Endothelial cell (in vitro differentiated cells): Measurements from ENCODE around the gene OTOP2. TPM values are rescaled to one million over a fixed set of nuclear protein-coding genes. Genes with fewer than 3 reads are reported as not detected.

ENCODE experiments used
- DNase-seq: peaks from one replicate; pipeline ENCODE4 v3.0.0; 2021; ENCODE audit warnings: low spot score
- H3K27ac Mint-ChIP-seq: one replicate; pipeline ENCODE4 v1.8.0; 2021; ENCODE audit warnings: mixed read lengths, inconsistent platforms; ENCODE audit not compliant: unreplicated experiment
- H3K27me3 Mint-ChIP-seq: one replicate; pipeline ENCODE4 v1.8.0; 2021; ENCODE audit warnings: mild to moderate bottlenecking, moderate library complexity, mixed read lengths, inconsistent platforms; ENCODE audit not compliant: unreplicated experiment
- H3K36me3 Mint-ChIP-seq: one replicate; pipeline ENCODE4 v1.8.0; 2021; ENCODE audit warnings: mild to moderate bottlenecking, low read depth, mixed read lengths, inconsistent platforms; ENCODE audit not compliant: unreplicated experiment
- H3K4me1 Mint-ChIP-seq: one replicate; pipeline ENCODE4 v1.8.0; 2021; ENCODE audit warnings: mild to moderate bottlenecking, mixed read lengths, inconsistent platforms; ENCODE audit not compliant: unreplicated experiment
- H3K4me3 Mint-ChIP-seq: one replicate; pipeline ENCODE4 v1.8.0; 2021; ENCODE audit warnings: mild to moderate bottlenecking, mixed read lengths, inconsistent platforms; ENCODE audit not compliant: unreplicated experiment
- H3K9me3 Mint-ChIP-seq: one replicate; pipeline ENCODE4 v1.8.0; 2021; ENCODE audit warnings: mixed read lengths, inconsistent platforms; ENCODE audit not compliant: unreplicated experiment
- total RNA-seq: library from RNA; stranded (reverse); fragmentation: NEBNext Ultra II Directional; extraction: Animal tissue kit (Norgen Biotek cat#: 25700); gene quantifications from one replicate; pipeline ENCODE4 v1.2.1, GENCODE V29; 2021; ENCODE audit not compliant: unreplicated experiment
- TF ChIP-seq, protein P1 (sequence below): fragments of 200-600 bp; sonication (generic); IDR thresholded peaks from one replicate; pipeline ENCODE4 v1.5.0; 2021; ENCODE audit warnings: antibody characterized with exemption; ENCODE audit not compliant: unreplicated experiment

OTOP2 gene
- total RNA-seq, 1 donor from 2014 or later = not detected

- Mint-ChIP-seq H3K27me3 (peaks cover 14% of the 10 kb centered on the region), H3K4me3 (no peak overlapping the region), H3K4me1 (peaks cover 9% of the 10 kb centered on the region), H3K9me3 (no peaks in the 10 kb centered on the region), H3K36me3 (peaks cover 24% of the 10 kb centered on the region), H3K27ac (no peak overlapping the region)
- peak; percentile 91 for DNase-seq
- TF ChIP-seq, protein P1, sequence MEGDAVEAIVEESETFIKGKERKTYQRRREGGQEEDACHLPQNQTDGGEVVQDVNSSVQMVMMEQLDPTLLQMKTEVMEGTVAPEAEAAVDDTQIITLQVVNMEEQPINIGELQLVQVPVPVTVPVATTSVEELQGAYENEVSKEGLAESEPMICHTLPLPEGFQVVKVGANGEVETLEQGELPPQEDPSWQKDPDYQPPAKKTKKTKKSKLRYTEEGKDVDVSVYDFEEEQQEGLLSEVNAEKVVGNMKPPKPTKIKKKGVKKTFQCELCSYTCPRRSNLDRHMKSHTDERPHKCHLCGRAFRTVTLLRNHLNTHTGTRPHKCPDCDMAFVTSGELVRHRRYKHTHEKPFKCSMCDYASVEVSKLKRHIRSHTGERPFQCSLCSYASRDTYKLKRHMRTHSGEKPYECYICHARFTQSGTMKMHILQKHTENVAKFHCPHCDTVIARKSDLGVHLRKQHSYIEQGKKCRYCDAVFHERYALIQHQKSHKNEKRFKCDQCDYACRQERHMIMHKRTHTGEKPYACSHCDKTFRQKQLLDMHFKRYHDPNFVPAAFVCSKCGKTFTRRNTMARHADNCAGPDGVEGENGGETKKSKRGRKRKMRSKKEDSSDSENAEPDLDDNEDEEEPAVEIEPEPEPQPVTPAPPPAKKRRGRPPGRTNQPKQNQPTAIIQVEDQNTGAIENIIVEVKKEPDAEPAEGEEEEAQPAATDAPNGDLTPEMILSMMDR = peak; percentile 95
Observed at GRCh38 chr17:74961657-74962350, 37.7 kb downstream of the OTOP2 start.

DNA sequence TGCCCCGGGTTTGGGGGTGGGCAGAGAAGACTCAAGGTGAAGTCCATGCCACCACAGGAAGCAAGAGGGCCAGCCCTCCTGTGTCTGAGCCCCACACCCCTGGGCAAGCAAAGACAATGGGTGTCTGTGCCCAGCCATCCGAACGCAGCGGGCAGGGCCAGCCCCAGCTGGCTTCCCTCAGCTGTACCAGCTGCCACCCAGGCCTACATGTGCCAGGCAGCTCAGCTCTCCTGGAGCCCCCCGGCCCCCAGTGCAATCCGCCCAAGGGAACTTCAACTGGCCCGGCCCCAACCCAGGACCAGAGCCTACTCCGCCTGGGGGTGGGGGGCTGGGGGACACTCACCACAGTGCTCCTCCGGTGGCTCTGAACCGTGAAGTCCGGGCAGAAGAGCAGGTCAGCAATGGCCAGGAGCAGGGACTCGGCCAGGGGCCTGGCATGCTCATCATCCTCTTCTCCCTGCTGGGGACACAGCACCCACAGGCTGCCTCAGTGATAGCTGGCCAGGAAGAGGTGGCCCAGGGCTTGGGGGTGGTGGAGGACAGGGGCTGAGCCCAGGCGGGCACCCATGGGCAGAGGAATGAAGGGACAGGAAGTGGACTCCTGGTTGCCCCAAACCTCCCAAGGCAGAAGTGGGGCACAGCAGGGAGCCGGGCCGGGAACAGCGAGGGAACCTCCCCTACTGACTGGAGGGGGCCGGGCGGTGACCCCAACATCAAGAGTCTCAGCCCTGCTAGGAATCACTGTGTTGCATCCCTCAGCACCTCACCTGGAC, 38.7 kb downstream of the OTOP2 start:
- Mint-ChIP-seq H3K4me1 (peaks cover 9% of the 10 kb centered on the region), H3K36me3 (peaks cover 22% of the 10 kb centered on the region), H3K9me3 (no peaks in the 10 kb centered on the region), H3K4me3 (no peak overlapping the region), H3K27ac (no peak overlapping the region), H3K27me3 (peaks cover 12% of the 10 kb centered on the region)
- DNase-seq = no peak
- TF ChIP-seq, protein P1 = no peak

GRCh38 chr17:74963656-74964055, 39.6 kb downstream of the OTOP2 start:
- H3K27ac Mint-ChIP-seq = no peak overlapping the region

GRCh38 chr17:74964246-74964761, 40.2 kb downstream of the OTOP2 start:
- peaks cover 13% of the 10 kb centered on the region for H3K4me1 Mint-ChIP-seq
- no peak overlapping the region for H3K27ac Mint-ChIP-seq
- H3K9me3 Mint-ChIP-seq = no peaks in the 10 kb centered on the region
- peaks cover 11% of the 10 kb centered on the region for H3K27me3 Mint-ChIP-seq
- H3K4me3 Mint-ChIP-seq = no peak overlapping the region
- peaks cover 19% of the 10 kb centered on the region for H3K36me3 Mint-ChIP-seq
- TF ChIP-seq, protein P1 = no peak
- DNase-seq = no peak

More at GRCh38 chr17:74963656-74964055, 39.6 kb downstream of the OTOP2 start:
- TF ChIP-seq, protein P1 = no peak
- Mint-ChIP-seq H3K36me3 (peaks cover 20% of the 10 kb centered on the region), H3K9me3 (no peaks in the 10 kb centered on the region), H3K4me3 (no peak overlapping the region), H3K27me3 (peaks cover 9% of the 10 kb centered on the region), H3K4me1 (peaks cover 10% of the 10 kb centered on the region)
- no peak for DNase-seq
